ENCODE data around the gene MYT1.

MYT1 gene

GRCh38 chr20:64130271-64130670 is 34.0 kb upstream of the MYT1 start:
- Histone ChIP-seq H2AFZ (ENCODE audit: low read length) (no peak overlapping the region), H3K4me1 (ENCODE audit: control insufficient read depth in 2 of 2, insufficient read depth in 1 of 2, low read depth in 1 of 2, low read length in 2 of 2) (peaks cover 0 to 6% of the 10 kb centered on the region in 2 donors), H3K36me3 (replicated peaks in 1 of 2; ENCODE audit: control insufficient read depth in 2 of 2, insufficient read depth in 2 of 2, low read length in 2 of 2) (no peaks in the 10 kb centered on the region), H3K9me3 (replicated peaks in 1 of 2; ENCODE audit: control insufficient read depth in 2 of 2, insufficient read depth in 1 of 2, low read depth in 1 of 2, low read length in 2 of 2) (no peaks in the 10 kb centered on the region), H3K14ac (ENCODE audit: low read length) (no peak overlapping the region), H2BK5ac (ENCODE audit: low read length) (no peak overlapping the region), H3K4me2 (ENCODE audit: insufficient read depth, low read length, poor library complexity, severe bottlenecking) (no peak overlapping the region), H2BK12ac (ENCODE audit: low read length) (no peak overlapping the region), H3K27me3 (ENCODE audit: control insufficient read depth in 3 of 3, insufficient read depth in 3 of 3, low read depth in 1 of 3, low read length in 3 of 3) (no peaks in the 10 kb centered on the region), H3K27ac (replicated peaks; ENCODE audit: low read length) (no peak overlapping the region), H3K18ac (ENCODE audit: low read length) (no peak overlapping the region), H2BK15ac (ENCODE audit: low read length) (no peak overlapping the region), H3K79me1 (ENCODE audit: low read depth, low read length) (no peaks in the 10 kb centered on the region), H3K23ac (ENCODE audit: low read depth, low read length, poor library complexity) (no peak overlapping the region), H3K4me3 (ENCODE audit: low read length in 2 of 2) (no peak overlapping the region), H4K8ac (ENCODE audit: low read depth, low read length) (no peak overlapping the region), H3K4ac (ENCODE audit: low read length) (no peak overlapping the region), H4K91ac (ENCODE audit: low read depth, low read length, poor library complexity) (no peak overlapping the region), H2BK120ac (ENCODE audit: low read depth, low read length) (no peak overlapping the region), H2AK5ac (ENCODE audit: low read depth, low read length) (no peak overlapping the region), H3K9ac (ENCODE audit: low read depth, low read length, poor library complexity) (no peak overlapping the region)
- DNase-seq (ENCODE audit: low spot score) = no peak
- no CpG with 5 or more reads among the region's 5 CpGs for WGBS, 2 donors (ENCODE audit: extremely low coverage in 2 of 2, insufficient read length in 2 of 2, insufficient replicate concordance in 1 of 2)

GRCh38 chr20:64130876-64131275 is 33.4 kb upstream of the MYT1 start:
- no peaks in the 10 kb centered on the region for H3K36me3 ChIP-seq (replicated peaks in 1 of 2; ENCODE audit: control insufficient read depth in 2 of 2, insufficient read depth in 2 of 2, low read length in 2 of 2)
- H3K4ac ChIP-seq (ENCODE audit: low read length) = no peak overlapping the region
- no CpG with 5 or more reads among the region's 10 CpGs for WGBS, 2 donors (ENCODE audit: extremely low coverage in 2 of 2, insufficient read length in 2 of 2, insufficient replicate concordance in 1 of 2)
- peak overlapping the region; percentile 39 for H3K9ac ChIP-seq (ENCODE audit: low read depth, low read length, poor library complexity)
- no peak overlapping the region for H3K4me3 ChIP-seq (ENCODE audit: low read length in 2 of 2)
- no peak overlapping the region for H4K91ac ChIP-seq (ENCODE audit: low read depth, low read length, poor library complexity)
- H3K79me1 ChIP-seq (ENCODE audit: low read depth, low read length) = no peaks in the 10 kb centered on the region
- no peak overlapping the region for H3K27ac ChIP-seq (replicated peaks; ENCODE audit: low read length)
- no peak for DNase-seq (ENCODE audit: low spot score)
- H4K8ac ChIP-seq (ENCODE audit: low read depth, low read length) = no peak overlapping the region
- no peaks in the 10 kb centered on the region for H3K9me3 ChIP-seq (replicated peaks in 1 of 2; ENCODE audit: control insufficient read depth in 2 of 2, insufficient read depth in 1 of 2, low read depth in 1 of 2, low read length in 2 of 2)
- no peaks in the 10 kb centered on the region for H3K27me3 ChIP-seq (ENCODE audit: control insufficient read depth in 3 of 3, insufficient read depth in 3 of 3, low read depth in 1 of 3, low read length in 3 of 3)
- no peak overlapping the region for H3K4me2 ChIP-seq (ENCODE audit: insufficient read depth, low read length, poor library complexity, severe bottlenecking)
- no peak overlapping the region for H3K14ac ChIP-seq (ENCODE audit: low read length)
- no peak overlapping the region for H3K18ac ChIP-seq (ENCODE audit: low read length)
- no peak overlapping the region for H2BK12ac ChIP-seq (ENCODE audit: low read length)
- no peak overlapping the region for H3K23ac ChIP-seq (ENCODE audit: low read depth, low read length, poor library complexity)
- H3K4me1 ChIP-seq (ENCODE audit: control insufficient read depth in 2 of 2, insufficient read depth in 1 of 2, low read depth in 1 of 2, low read length in 2 of 2) = peaks cover 0 to 6% of the 10 kb centered on the region in 2 donors
- H2AK5ac ChIP-seq (ENCODE audit: low read depth, low read length) = no peak overlapping the region
- H2BK120ac ChIP-seq (ENCODE audit: low read depth, low read length) = no peak overlapping the region
- no peak overlapping the region for H2BK5ac ChIP-seq (ENCODE audit: low read length)
- H2BK15ac ChIP-seq (ENCODE audit: low read length) = no peak overlapping the region
- no peak overlapping the region for H2AFZ ChIP-seq (ENCODE audit: low read length)

GRCh38 chr20:64131406-64131805 is 32.8 kb upstream of the MYT1 start:
- H2BK12ac ChIP-seq (ENCODE audit: low read length) = no peak overlapping the region
- no peak overlapping the region for H3K4me3 ChIP-seq (ENCODE audit: low read length in 2 of 2)
- H3K9ac ChIP-seq (ENCODE audit: low read depth, low read length, poor library complexity) = no peak overlapping the region
- no peak overlapping the region for H3K4ac ChIP-seq (ENCODE audit: low read length)
- no peaks in the 10 kb centered on the region for H3K27me3 ChIP-seq (ENCODE audit: control insufficient read depth in 3 of 3, insufficient read depth in 3 of 3, low read depth in 1 of 3, low read length in 3 of 3)
- no peak overlapping the region for H4K91ac ChIP-seq (ENCODE audit: low read depth, low read length, poor library complexity)
- H2AFZ ChIP-seq (ENCODE audit: low read length) = no peak overlapping the region
- no peak overlapping the region for H4K8ac ChIP-seq (ENCODE audit: low read depth, low read length)
- H3K27ac ChIP-seq (replicated peaks; ENCODE audit: low read length) = no peak overlapping the region
- H3K36me3 ChIP-seq (replicated peaks in 1 of 2; ENCODE audit: control insufficient read depth in 2 of 2, insufficient read depth in 2 of 2, low read length in 2 of 2) = no peaks in the 10 kb centered on the region
- no peak overlapping the region for H3K14ac ChIP-seq (ENCODE audit: low read length)
- H3K23ac ChIP-seq (ENCODE audit: low read depth, low read length, poor library complexity) = no peak overlapping the region
- peaks cover 0 to 6% of the 10 kb centered on the region in 2 donors for H3K4me1 ChIP-seq (ENCODE audit: control insufficient read depth in 2 of 2, insufficient read depth in 1 of 2, low read depth in 1 of 2, low read length in 2 of 2)
- H2AK5ac ChIP-seq (ENCODE audit: low read depth, low read length) = no peak overlapping the region
- no CpG with 5 or more reads among the region's 4 CpGs for WGBS, 2 donors (ENCODE audit: extremely low coverage in 2 of 2, insufficient read length in 2 of 2, insufficient replicate concordance in 1 of 2)
- no peak overlapping the region for H2BK5ac ChIP-seq (ENCODE audit: low read length)
- no peak overlapping the region for H3K4me2 ChIP-seq (ENCODE audit: insufficient read depth, low read length, poor library complexity, severe bottlenecking)
- no peak overlapping the region for H2BK120ac ChIP-seq (ENCODE audit: low read depth, low read length)
- H3K9me3 ChIP-seq (replicated peaks in 1 of 2; ENCODE audit: control insufficient read depth in 2 of 2, insufficient read depth in 1 of 2, low read depth in 1 of 2, low read length in 2 of 2) = no peaks in the 10 kb centered on the region
- DNase-seq (ENCODE audit: low spot score) = no peak
- H3K18ac ChIP-seq (ENCODE audit: low read length) = no peak overlapping the region
- no peak overlapping the region for H2BK15ac ChIP-seq (ENCODE audit: low read length)
- no peaks in the 10 kb centered on the region for H3K79me1 ChIP-seq (ENCODE audit: low read depth, low read length)

- H3K36me3 ChIP-seq (replicated peaks in 1 of 2; ENCODE audit: control insufficient read depth in 2 of 2, insufficient read depth in 2 of 2, low read length in 2 of 2) = no peaks in the 10 kb centered on the region
- H3K4me2 ChIP-seq (ENCODE audit: insufficient read depth, low read length, poor library complexity, severe bottlenecking) = no peak overlapping the region
- DNase-seq (ENCODE audit: low spot score) = no peak
- H3K4me1 ChIP-seq (ENCODE audit: control insufficient read depth in 2 of 2, insufficient read depth in 1 of 2, low read depth in 1 of 2, low read length in 2 of 2) = peaks cover 0 to 6% of the 10 kb centered on the region in 2 donors
- no peak overlapping the region for H2BK15ac ChIP-seq (ENCODE audit: low read length)
- H3K14ac ChIP-seq (ENCODE audit: low read length) = no peak overlapping the region
- no peak overlapping the region for H4K8ac ChIP-seq (ENCODE audit: low read depth, low read length)
- H3K23ac ChIP-seq (ENCODE audit: low read depth, low read length, poor library complexity) = no peak overlapping the region
- H3K27me3 ChIP-seq (ENCODE audit: control insufficient read depth in 3 of 3, insufficient read depth in 3 of 3, low read depth in 1 of 3, low read length in 3 of 3) = no peaks in the 10 kb centered on the region
- no peak overlapping the region for H3K4me3 ChIP-seq (ENCODE audit: low read length in 2 of 2)
- H3K4ac ChIP-seq (ENCODE audit: low read length) = no peak overlapping the region
- no peak overlapping the region for H2AFZ ChIP-seq (ENCODE audit: low read length)
- H3K9me3 ChIP-seq (replicated peaks in 1 of 2; ENCODE audit: control insufficient read depth in 2 of 2, insufficient read depth in 1 of 2, low read depth in 1 of 2, low read length in 2 of 2) = no peaks in the 10 kb centered on the region
- H3K79me1 ChIP-seq (ENCODE audit: low read depth, low read length) = no peaks in the 10 kb centered on the region
- no peak overlapping the region for H3K18ac ChIP-seq (ENCODE audit: low read length)
- no peak overlapping the region for H2AK5ac ChIP-seq (ENCODE audit: low read depth, low read length)
- H2BK5ac ChIP-seq (ENCODE audit: low read length) = no peak overlapping the region
- H2BK120ac ChIP-seq (ENCODE audit: low read depth, low read length) = no peak overlapping the region
- H2BK12ac ChIP-seq (ENCODE audit: low read length) = no peak overlapping the region
- no peak overlapping the region for H3K27ac ChIP-seq (replicated peaks; ENCODE audit: low read length)
- H4K91ac ChIP-seq (ENCODE audit: low read depth, low read length, poor library complexity) = no peak overlapping the region
- no CpG with 5 or more reads among the region's 8 CpGs for whole genome bisulfite sequencing, 2 donors (ENCODE audit: extremely low coverage in 2 of 2, insufficient read length in 2 of 2, insufficient replicate concordance in 1 of 2)
- no peak overlapping the region for H3K9ac ChIP-seq (ENCODE audit: low read depth, low read length, poor library complexity)
Observed at GRCh38 chr20:64133951-64134407, 30.3 kb upstream of the MYT1 start.
